GM21825 (cell line): ENCODE measurements around the gene WDR64.

Source experiments
- ATAC-seq: cut with Tn5 transposase; IDR thresholded peaks from one replicate; pipeline ENCODE4 v1.9.1; 2021; ENCODE audit warnings: mild to moderate bottlenecking, moderate library complexity; ENCODE audit not compliant: unreplicated experiment

Gene WDR64

GRCh38 chr1:241834733-241835377 lies 182.8 kb downstream of the WDR64 start:
- no peak for ATAC-seq

DNA sequence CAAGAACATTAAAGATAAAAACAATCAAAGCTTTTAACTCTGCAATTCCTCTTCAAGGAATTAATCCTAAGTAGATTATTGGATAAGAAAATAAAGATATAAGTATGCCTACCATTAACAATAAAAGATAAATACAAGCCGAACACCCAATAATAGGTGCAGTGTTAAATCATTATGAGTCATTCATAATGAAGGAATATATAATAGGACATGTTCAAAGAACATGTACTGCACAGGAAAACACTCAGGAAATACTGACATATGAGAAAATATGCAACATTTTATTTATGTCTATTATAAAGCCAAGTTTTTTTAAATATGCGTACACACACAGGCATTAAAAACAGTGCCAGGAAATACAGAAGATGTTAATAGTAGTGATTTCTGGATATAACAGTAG lies 184.9 kb downstream of the WDR64 start:
- ATAC-seq: no peak

DNA sequence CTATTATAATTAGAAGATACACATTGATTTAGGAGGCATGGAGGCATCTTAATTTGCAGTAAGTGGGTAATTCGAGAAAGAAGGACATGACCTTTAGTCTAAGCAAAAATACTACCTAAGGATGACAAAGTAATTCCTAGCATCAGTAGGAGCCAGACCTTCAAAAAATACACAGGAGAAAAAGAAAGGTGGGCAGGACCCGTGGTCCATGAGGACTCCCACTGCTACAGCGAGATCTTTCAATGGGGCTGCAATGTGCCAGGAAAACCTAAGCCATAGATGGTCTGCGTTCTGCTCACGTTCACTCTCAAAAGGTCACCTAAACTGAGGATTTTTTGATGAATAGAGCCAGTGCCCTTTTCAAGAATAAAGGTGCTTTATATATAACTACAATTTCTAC lies 185.3 kb downstream of the WDR64 start:
- ATAC-seq: no peak

- ATAC-seq: no peak
These were observed 185.8 kb downstream of the WDR64 start for GRCh38 chr1:241837901-241838300.

GRCh38 chr1:241838897-241839296 lies 186.8 kb downstream of the WDR64 start:
- ATAC-seq: no peak

DNA sequence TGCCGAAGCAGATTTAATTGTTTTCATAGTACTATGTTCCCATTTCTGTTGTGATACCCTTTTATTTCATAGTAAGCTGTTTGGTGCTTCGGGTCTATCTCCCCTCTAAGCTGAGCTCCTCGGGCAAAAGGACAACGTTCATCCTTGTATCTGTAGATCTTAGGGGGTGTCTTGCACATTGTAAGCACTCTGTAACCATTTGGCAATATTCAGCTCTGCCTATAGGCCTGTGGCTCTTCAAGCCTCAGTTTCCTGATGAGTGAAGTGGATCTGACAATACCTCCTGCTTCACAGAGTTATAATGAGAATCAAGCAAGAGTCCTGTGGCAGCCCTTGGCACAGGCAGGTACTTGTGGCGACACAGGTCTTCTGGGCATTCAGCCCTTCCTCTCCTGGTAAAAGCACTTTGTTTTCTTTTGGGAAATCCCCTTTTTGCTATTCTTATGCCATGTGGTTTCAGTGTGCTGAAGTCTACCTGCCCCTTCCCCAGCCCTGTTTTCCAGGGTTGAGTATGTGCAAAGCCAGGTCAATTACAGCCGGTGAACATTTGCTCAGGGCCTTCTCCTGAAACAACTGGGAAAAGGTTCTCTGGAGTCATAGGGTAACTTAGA lies 187.4 kb downstream of the WDR64 start:
- peak; percentile 87 for ATAC-seq

GRCh38 chr1:241840164-241840563 lies 188.1 kb downstream of the WDR64 start:
- ATAC-seq: no peak

DNA sequence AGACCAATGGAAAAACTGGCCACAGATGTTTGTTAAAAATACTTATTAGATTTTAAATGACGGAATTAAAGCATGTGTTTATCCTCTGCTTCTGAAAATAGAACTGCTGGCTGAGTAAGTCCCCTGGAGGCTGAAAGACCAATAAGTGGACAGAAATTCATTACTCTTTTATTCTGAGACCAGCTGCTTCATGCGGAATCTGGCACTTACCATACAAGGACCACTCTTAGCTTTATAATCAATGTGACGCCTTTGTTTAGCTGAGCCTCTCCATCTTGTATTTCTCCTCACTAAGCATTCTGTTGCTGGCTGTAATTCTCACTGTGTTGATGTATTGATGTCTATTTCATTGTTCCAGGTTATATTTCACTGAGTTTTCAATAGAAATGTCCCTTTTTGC lies 189.6 kb downstream of the WDR64 start:
- no peak for ATAC-seq

DNA sequence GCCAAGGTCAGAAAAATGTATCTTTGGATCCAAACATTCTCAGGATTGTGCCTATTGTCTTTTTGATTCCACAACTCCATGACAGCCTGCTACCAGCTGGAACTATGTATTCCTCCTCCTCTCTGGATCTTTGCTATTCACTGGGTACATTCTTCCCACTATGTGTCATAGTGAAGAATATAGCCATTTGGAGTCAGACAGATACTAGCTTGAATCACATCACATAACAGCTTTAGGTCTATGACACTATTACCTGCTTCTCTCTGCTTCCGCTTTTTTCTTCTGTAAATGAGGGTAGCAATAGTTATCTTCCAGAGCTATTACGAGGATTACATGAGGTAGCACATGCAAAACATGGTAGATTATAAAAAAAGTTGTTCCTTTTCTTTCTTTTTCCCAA lies 190.5 kb downstream of the WDR64 start:
- no peak for ATAC-seq

DNA sequence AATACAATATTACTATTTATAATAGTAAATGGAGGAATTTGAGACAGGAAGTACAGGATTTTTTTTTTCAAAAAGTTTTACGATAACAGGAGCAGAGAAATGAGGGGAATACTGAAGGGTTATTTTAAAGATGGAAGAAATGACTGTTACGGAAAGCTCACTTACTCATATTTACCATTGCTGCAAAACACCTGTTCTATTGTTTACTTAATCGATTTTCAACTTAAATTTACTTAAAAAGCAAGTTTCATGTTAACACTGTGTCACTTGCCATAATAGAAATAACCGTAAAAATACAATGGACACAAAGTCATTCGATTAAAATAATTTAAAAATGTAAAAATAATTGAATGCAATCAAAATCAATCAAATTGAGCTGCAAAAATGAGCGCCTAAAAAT lies 192.5 kb downstream of the WDR64 start:
- no peak for ATAC-seq

- ATAC-seq: no peak
These were observed 194.3 kb downstream of the WDR64 start for GRCh38 chr1:241846375-241846774.

GRCh38 chr1:241846862-241847539 lies 194.9 kb downstream of the WDR64 start:
- no peak for ATAC-seq

DNA sequence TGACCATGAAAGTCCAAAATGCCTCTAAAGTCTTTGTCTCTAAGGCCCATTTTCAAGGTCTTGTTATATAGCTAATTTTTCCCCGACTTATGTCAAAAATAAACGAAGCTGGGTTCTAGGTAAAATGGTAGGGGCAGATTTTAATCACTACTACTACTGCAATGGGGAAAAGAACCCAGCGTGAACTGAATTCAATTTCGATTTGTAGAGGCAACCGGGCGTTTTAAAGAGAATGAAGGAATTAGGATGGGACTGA lies 195.4 kb downstream of the WDR64 start:
- ATAC-seq: no peak

DNA sequence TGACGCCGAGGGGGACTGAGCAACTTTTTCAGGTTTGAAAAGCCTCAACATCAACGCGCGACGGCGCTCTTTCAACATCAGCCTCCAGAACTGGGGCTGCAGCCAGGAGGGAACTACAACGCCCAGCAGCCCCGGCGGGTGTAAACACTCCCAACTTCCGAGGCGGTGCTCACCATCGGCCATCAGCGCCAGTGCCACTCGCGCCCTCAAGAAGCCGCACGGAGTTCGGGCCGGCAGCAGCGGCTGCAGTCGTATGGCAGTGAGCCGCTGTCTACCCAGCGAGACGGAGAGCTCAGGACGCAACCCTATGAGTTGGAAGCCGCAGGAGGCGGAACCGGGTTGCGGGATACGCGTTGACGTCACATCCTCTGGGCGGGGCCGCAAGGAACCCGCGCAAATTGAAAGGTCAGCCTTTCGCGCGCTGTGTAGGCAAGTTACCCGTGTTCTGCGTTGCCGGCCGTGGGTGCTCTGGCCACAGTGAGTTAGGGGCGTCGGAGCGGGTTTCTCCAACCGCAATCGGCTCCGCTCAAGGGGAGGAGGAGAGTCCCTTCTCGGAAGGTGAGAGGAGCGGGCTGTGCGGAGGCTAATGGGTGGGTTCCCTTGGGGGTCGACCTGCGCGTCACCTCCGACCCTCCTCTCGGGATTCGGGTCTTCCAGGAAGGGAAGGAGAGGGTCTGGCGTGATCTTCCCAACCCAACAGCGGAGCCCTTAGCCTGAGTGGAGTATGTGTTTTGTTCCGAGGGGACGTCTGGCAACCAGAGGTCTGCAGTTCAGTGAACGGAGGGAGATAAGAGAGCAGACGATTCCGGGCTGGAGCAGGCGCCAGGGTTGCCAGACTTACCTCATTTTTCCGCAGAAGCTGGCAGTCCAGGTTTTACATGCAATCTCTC lies 196.0 kb downstream of the WDR64 start, which contains the start of gene EXO1:
Gene EXO1 (plus strand): TSS at position 409 of the 890 bp plus-strand sequence. CDS start 2,222 bp downstream, outside the sequence.
- peak; percentile 98 for ATAC-seq

- no peak for ATAC-seq
These were observed 196.7 kb downstream of the WDR64 start for GRCh38 chr1:241848686-241849344.

DNA sequence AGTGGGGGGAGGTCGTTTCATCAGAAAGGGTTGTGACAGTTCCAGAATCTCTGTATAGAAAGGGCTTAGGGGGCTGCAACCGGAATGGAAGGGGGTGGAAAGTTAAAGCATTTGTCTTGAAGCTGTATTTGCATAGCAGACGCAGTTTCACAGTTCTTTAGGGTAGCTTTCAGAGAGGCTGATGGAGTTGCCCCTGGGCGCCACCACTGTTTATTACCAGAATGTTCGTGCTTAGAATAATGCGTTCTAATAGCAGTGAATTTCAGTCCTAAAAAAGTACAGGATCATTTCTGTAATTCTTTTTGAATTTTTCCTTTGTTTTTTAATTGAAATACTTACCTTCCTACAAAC lies 197.2 kb downstream of the WDR64 start:
- no peak for ATAC-seq
